ENCODE data around the gene PCDHGA2.
"Not testable (repeated sequence)": the region's sequence is repeated elsewhere in the genome, so short reads cannot be mapped to it uniquely, and the experiment has no call there.

PCDHGA2 gene

DNA sequence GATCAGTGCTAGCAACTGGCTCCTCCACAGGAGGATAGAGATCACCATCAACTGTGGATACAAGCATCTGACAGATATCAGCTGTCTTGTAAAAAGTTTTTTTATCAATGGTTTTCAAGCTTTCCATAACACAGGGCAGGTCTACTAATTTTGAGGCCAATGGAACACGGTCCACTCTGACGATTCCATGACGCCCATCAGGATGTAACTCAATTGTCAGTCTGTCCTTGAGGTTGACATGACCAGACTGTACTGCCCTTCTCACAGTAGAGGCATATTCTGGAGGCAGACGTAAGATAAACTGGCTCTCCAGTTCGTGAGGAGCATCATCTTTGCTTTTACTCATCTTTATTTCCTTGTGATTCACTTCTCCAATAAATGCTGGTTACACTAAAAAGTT lies 18.9 kb upstream of the PCDHGA2 start:
- Histone ChIP-seq H3K4me3 (peak overlapping the region; percentile 86), H3K27ac (peak overlapping the region in 1 of 2 donors; percentile 94)
- TF ChIP-seq, protein P1, sequence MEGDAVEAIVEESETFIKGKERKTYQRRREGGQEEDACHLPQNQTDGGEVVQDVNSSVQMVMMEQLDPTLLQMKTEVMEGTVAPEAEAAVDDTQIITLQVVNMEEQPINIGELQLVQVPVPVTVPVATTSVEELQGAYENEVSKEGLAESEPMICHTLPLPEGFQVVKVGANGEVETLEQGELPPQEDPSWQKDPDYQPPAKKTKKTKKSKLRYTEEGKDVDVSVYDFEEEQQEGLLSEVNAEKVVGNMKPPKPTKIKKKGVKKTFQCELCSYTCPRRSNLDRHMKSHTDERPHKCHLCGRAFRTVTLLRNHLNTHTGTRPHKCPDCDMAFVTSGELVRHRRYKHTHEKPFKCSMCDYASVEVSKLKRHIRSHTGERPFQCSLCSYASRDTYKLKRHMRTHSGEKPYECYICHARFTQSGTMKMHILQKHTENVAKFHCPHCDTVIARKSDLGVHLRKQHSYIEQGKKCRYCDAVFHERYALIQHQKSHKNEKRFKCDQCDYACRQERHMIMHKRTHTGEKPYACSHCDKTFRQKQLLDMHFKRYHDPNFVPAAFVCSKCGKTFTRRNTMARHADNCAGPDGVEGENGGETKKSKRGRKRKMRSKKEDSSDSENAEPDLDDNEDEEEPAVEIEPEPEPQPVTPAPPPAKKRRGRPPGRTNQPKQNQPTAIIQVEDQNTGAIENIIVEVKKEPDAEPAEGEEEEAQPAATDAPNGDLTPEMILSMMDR (IDR thresholded peaks at IDR 0.05), result no peak
- DNase-seq (ENCODE audit: low spot score), result no peak

DNA sequence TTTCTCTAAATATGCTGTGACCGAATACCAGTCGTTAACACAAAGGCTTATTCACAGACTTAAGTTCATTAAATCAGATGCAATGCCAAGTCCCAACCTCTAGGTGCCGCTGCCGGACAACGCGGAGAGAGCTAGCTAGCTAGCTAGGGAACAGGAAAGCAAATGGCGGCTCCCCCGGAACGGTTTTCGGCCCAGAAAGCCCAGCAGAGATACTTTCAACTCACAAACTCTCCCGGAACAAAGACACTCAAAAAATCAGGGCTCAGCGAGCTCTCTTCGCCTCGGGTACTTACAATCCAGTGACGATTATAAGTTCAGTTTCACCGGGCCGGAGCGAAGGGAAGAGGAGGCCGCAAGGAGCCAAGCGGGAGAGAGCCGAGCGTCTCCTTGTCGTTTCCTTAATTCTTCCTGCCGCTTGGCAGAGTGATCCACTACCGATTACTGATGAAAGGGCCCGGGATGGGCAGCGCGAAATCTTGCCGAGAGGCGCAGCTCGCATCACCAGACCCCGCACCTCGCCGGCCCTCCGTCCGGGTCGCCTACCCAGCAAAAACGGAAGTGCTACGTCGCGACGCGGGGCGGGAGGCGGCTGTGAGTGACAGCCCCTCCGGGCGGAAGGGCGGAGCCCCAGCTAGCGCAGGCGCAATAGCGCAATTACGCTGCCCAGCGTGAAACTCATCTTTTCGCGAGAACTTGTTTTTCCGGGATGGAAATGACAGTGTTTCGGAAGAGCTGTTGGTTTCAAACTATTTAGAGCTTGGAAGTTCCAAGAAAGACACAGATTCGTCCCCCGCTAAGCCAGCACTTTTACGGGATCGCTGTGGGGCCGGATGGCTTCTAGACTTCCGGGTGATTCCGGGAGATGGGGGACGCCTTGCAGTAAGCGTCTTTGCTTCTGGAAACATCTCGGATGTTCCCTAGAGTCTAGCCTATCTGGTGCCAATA lies 18.1 kb upstream of the PCDHGA2 start, which contains the start of gene TAF7:
TSS of gene TAF7 (minus strand) at position 560 of the 945 bp plus-strand sequence. CDS start 740 bp downstream, outside the sequence.
- H3K4me3 ChIP-seq, result peak within 1 kb of the TSS; percentile 86
- DNase-seq (ENCODE audit: low spot score), result peak; percentile 90
- TF ChIP-seq, protein P1 (IDR thresholded peaks at IDR 0.05), result peak; percentile 77
- H3K27ac ChIP-seq, result peak within 1 kb of the TSS; percentile 94 to 95

DNA sequence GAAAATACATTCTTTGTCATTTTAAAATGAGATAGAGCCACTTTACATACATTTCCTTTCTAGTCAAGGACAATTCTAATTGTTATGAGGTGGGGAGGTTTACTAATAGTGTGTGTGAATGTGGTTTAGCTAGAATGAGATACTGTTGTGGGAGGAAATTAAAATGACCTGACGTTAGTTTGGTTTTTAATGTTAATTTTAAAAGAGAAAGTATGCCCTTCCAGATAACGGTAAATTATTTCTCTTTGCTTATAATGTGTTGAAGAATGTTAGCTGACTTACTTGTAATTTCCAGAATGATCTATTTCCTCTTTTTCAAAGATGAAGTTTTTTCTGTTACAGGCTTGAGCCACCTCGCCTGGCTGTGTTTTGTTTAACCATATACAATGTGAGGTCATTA lies 16.3 kb upstream of the PCDHGA2 start:
- Histone ChIP-seq H3K4me3 (no peak overlapping the region), H3K27ac (no peak overlapping the region)
- TF ChIP-seq, protein P1 (IDR thresholded peaks at IDR 0.05), result no peak
- DNase-seq (ENCODE audit: low spot score), result no peak

DNA sequence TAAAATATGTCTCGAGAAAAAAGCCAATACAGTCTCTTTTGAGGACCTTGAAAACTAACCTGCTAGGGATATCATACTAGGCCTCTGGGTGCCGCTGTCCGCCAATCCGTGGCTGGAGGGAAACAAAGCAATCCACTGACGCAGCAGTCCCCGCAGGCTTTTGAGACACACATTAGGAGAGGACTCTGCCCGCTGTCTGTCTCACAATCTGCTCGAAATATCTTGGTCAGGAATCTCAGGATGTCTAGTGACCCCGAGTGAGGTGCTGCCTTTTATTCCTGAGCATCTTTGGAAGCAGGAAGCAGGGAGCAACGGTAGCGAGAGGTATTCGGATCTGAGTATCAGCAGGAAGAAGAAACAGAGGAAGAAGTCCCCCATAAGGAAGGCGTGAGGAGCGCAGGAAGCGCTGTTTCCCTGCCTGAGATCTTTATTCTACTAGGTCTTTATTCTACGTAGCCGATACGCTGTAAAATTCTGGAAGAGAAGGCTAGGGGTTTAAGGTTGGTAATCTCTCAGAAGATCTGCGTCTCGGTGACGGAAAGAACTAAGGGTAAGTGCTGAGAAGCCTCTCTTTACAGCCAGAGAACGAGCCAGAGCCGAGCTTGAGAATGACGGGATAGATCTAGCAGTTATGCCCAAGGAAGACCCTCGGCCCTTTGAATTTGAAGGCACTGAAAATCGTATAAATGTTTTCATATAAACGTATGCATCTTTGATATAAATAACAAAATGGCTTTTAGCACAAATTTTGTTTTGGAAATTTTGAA lies 12.3 kb upstream of the PCDHGA2 start:
- Histone ChIP-seq H3K4me3 (peak overlapping the region; percentile 65), H3K27ac (peak overlapping the region in 1 of 2 donors; percentile 57)
- DNase-seq (ENCODE audit: low spot score), result peak; percentile 75
- TF ChIP-seq, protein P1 (IDR thresholded peaks at IDR 0.05), result no peak

DNA sequence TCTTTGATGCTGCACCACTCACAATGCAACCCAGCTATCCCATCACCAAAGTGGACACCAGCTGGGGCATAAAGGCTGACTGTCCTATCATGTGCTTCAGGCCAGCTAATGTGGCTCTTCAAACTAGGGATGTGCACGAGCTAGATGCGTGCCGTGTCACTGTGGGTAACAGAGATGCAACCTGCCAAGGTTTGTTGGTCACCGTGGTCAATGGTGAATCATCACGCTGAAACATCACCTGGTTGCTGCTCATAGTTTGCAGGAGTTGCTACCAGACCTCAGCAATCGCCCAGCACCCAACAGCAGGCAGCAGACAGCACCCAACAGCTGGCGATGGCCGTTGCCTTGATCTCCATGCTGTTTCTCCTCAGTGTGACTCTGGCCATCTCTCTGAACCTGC lies 10.3 kb upstream of the PCDHGA2 start:
- no peak overlapping the region for H3K27ac ChIP-seq
- peak overlapping the region; percentile 7 for H3K4me3 ChIP-seq
- TF ChIP-seq, protein P1 (IDR thresholded peaks at IDR 0.05), result no peak
- DNase-seq (ENCODE audit: low spot score), result no peak

DNA sequence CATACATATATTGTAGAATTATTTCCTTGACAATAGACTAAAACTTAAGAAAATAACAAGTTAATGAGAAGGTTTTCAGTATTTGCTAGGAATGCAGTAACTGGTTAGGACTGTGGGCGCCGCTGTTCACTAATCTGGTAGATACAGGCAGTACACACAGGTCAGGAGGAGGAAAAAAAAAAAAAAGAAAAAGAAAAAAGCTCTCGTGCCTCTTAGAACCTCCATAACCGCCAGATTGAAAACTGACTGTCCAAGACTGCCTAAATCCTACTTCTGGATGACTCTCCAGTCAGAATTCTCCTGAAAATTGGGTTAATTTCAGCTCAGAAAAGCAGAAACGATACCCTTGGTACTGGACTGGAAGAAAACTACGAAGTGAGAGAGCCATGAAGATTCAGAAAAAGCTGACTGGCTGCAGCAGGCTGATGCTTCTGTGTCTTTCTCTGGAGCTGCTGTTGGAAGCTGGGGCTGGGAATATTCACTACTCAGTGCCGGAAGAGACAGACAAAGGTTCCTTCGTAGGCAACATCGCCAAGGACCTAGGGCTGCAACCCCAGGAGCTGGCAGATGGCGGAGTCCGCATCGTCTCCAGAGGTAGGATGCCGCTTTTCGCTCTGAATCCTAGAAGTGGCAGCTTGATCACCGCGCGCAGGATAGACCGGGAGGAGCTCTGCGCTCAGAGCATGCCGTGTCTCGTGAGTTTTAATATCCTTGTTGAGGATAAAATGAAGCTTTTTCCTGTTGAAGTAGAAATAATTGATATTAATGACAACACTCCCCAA lies 8.1 kb upstream of the PCDHGA2 start, which contains the start of gene PCDHGA1:
TSS of gene PCDHGA1 (plus strand) at position 216 of the 782 bp plus-strand sequence.
- no peak for DNase-seq (ENCODE audit: low spot score)
- Histone ChIP-seq H3K4me3 (peak within 1 kb of the TSS; percentile 11), H3K27ac (no peak within 1 kb of the TSS)
- TF ChIP-seq, protein P1 (IDR thresholded peaks at IDR 0.05), result no peak

DNA sequence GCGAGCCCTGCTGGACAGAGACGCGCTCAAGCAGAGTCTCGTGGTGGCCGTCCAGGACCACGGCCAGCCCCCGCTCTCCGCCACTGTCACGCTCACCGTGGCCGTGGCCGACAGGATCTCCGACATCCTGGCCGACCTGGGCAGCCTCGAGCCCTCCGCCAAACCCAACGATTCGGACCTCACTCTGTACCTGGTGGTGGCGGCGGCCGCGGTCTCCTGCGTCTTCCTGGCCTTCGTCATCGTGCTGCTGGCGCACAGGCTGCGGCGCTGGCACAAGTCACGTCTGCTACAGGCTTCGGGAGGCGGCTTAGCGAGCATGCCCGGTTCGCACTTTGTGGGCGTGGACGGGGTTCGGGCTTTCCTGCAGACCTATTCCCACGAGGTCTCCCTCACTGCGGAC lies 6.0 kb upstream of the PCDHGA2 start:
- DNase-seq (ENCODE audit: low spot score); H3K27ac ChIP-seq: not testable (repeated sequence)
- peak overlapping the region; percentile 14 for H3K4me3 ChIP-seq

DNA sequence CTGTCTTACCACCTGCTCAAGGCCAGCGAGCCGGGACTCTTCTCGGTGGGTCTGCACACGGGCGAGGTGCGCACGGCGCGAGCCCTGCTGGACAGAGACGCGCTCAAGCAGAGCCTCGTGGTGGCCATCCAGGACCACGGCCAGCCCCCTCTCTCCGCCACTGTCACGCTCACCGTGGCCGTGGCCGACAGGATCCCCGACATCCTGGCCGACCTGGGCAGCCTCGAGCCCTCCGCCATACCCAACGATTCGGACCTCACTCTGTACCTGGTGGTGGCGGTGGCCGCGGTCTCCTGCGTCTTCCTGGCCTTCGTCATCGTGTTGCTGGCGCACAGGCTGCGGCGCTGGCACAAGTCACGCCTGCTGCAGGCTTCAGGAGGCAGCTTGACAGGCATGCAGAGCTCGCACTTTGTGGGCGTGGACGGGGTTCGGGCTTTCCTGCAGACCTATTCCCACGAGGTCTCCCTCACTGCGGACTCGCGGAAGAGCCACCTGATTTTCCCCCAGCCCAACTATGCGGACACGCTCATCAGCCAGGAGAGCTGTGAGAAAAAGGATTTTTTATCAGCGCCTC lies 2.3 kb downstream of the PCDHGA2 start:
- peak overlapping the region; percentile 15 for H3K4me3 ChIP-seq
- not testable (repeated sequence) for DNase-seq (ENCODE audit: low spot score); H3K27ac ChIP-seq

Data from coronary artery (tissue), 2 donors.